Thoracic aorta (tissue), 2 donors: Measurements from ENCODE around the gene SAA1. TPM values are rescaled to one million over a fixed set of nuclear protein-coding genes. Genes with fewer than 3 reads are reported as not detected.
A peak's percentile ranks its signal among the peaks of the same experiment; 100 is the strongest.

Experiments
- ATAC-seq: fragments of 150-250 bp; one replicate; pipeline ENCODE4 v1.8.0; 2017; ENCODE audit warnings: low read depth; ENCODE audit not compliant: insufficient number of reproducible peaks, low FRiP score
- DNase-seq: peaks from one replicate; pipeline ENCODE4 v3.0.0-alpha.2; 2020; ENCODE audit warnings: low spot score
- H3K27ac ChIP-seq, 2 donors: fragments of 200-600 bp; sonication (generic); 1 replicate in 1 of 2; 2 replicates in 1 of 2; pipeline ENCODE4 v1.5.1; 2016; ENCODE audit warnings: mild to moderate bottlenecking in 2 of 2, moderate library complexity in 2 of 2
- H3K27me3 ChIP-seq: fragments of 200-600 bp; sonication (generic); replicated peaks from 2 replicates; pipeline ENCODE4 v1.6.0; 2016; ENCODE audit warnings: mild to moderate bottlenecking; ENCODE audit not compliant: insufficient read depth
- H3K36me3 ChIP-seq: fragments of 200-600 bp; sonication (generic); one replicate; pipeline ENCODE4 v1.5.1; 2016
- H3K4me1 ChIP-seq, 2 donors: fragments of 200-600 bp; sonication (generic); 1 replicate in 1 of 2; 2 replicates in 1 of 2; pipeline versions ENCODE4 v1.5.1 to v1.6.0; 2016; ENCODE audit warnings: low read depth in 2 of 2, mild to moderate bottlenecking in 1 of 2; ENCODE audit not compliant: control insufficient read depth in 1 of 2
- H3K4me3 ChIP-seq: fragments of 200-600 bp; sonication (generic); 2 replicates; pipeline ENCODE4 v1.5.1; 2016; ENCODE audit warnings: mild to moderate bottlenecking
- H3K9me3 ChIP-seq: fragments of 200-600 bp; sonication (generic); 2 replicates; pipeline ENCODE4 v1.5.1; 2016
- total RNA-seq, 2 donors: library from RNA; depleted of rRNA; stranded (reverse); fragments of >200 nt; gene quantifications; one replicate each; pipeline versions ENCODE4 v1.1.0 to v1.2.3, GENCODE V29; 2016
- TF ChIP-seq, protein P1 (sequence below): fragments of 200-600 bp; sonication (generic); IDR thresholded peaks from one replicate; pipeline ENCODE4 v1.5.1; 2019; ENCODE audit warnings: antibody characterized with exemption

Gene SAA1
- total RNA-seq, 2 donors from 2014 or later: 6.5 to 18.9 TPM

DNA sequence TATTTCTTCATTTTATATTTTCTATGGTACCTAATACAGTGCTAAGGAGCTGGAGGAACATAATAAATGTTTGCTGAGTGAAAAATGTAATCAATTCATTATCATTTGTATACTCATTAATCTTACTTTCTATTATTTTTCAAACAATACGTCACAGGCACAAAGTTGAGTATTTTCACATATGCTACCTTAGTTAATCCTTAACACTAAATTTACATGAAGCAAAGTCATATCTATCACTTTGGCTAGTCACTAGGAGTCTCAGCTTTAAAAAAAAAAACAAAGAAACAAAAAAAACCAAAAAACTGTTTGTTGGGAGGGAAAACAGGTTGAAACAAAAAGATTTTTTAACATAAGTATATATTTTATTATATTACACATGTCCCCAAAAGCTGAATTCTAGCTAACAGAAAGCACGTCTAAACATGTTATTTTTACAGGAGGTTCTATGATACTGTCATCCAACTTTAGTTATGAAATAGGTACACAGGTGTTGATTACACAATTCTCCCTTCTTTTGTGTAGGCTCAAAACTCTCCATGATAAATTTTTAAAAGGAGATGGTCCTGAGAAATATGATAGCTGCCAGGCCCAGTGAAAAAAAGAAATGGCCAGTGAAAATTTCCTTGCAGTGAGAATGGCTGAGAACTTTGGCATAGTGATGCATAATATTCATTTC lies 41.5 kb downstream of the SAA1 start:
- DNase-seq (no peak), ATAC-seq (no peak)
- no peak overlapping the region for H3K27ac ChIP-seq
- H3K36me3 ChIP-seq: peaks cover 16% of the 10 kb centered on the region
- peaks cover 12 to 16% of the 10 kb centered on the region in 2 donors for H3K4me1 ChIP-seq
- H3K4me3 ChIP-seq: no peak overlapping the region
- H3K27me3 ChIP-seq: no peaks in the 10 kb centered on the region
- H3K9me3 ChIP-seq: no peaks in the 10 kb centered on the region
- TF ChIP-seq, protein P1, sequence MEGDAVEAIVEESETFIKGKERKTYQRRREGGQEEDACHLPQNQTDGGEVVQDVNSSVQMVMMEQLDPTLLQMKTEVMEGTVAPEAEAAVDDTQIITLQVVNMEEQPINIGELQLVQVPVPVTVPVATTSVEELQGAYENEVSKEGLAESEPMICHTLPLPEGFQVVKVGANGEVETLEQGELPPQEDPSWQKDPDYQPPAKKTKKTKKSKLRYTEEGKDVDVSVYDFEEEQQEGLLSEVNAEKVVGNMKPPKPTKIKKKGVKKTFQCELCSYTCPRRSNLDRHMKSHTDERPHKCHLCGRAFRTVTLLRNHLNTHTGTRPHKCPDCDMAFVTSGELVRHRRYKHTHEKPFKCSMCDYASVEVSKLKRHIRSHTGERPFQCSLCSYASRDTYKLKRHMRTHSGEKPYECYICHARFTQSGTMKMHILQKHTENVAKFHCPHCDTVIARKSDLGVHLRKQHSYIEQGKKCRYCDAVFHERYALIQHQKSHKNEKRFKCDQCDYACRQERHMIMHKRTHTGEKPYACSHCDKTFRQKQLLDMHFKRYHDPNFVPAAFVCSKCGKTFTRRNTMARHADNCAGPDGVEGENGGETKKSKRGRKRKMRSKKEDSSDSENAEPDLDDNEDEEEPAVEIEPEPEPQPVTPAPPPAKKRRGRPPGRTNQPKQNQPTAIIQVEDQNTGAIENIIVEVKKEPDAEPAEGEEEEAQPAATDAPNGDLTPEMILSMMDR: no peak

DNA sequence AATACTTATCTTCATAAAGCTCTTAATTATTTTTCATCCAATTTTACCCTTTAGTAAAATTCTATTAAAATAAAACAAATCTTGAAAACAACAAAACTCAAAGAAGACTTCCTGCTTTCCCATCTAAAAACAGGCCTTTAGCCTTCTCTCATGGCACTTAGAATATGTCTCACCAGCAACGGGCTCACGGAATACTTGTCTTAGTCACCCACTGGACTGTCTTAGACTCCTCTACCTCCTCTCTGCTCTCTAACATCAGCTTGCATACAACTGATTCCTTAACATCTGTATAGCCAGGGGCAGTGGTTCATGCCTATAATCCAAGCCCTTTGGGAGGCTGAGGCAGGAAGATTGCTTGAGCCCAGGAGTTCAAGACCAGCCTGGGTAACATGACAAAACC lies 42.2 kb downstream of the SAA1 start:
- no peaks in the 10 kb centered on the region for H3K9me3 ChIP-seq
- TF ChIP-seq, protein P1: no peak
- peaks cover 16% of the 10 kb centered on the region for H3K36me3 ChIP-seq
- H3K27ac ChIP-seq: peak overlapping the region; percentile 16 to 22
- H3K27me3 ChIP-seq: no peaks in the 10 kb centered on the region
- no peak overlapping the region for H3K4me3 ChIP-seq
- H3K4me1 ChIP-seq: peaks cover 19 to 20% of the 10 kb centered on the region in 2 donors
- no peak for ATAC-seq
- DNase-seq: no peak

DNA sequence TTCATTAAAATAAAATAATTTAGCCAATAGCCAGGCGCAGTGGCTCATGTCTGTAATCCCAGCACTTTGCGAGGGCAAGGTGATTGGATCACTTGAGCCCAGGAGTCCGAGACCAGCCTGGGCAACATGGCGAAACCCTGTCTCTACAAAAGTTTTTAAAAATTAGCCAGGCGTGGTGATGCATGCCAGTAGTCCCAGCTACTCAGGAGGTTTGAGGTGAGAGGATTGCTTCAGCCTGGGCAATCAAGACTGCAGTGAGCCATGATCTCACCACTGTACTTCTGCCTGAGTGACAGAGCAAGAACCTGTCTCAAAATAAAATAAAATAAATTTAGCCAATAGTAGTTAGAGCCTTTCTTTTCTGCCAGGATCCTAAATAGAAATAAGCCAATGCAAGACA lies 43.6 kb downstream of the SAA1 start:
- Histone ChIP-seq H3K27me3 (no peaks in the 10 kb centered on the region), H3K4me3 (no peak overlapping the region), H3K4me1 (peaks cover 32 to 35% of the 10 kb centered on the region in 2 donors), H3K27ac (peak overlapping the region in 1 of 2 donors; percentile 87), H3K36me3 (peaks cover 15% of the 10 kb centered on the region), H3K9me3 (no peaks in the 10 kb centered on the region)
- TF ChIP-seq, protein P1: no peak
- no peak for DNase-seq
- ATAC-seq: no peak

DNA sequence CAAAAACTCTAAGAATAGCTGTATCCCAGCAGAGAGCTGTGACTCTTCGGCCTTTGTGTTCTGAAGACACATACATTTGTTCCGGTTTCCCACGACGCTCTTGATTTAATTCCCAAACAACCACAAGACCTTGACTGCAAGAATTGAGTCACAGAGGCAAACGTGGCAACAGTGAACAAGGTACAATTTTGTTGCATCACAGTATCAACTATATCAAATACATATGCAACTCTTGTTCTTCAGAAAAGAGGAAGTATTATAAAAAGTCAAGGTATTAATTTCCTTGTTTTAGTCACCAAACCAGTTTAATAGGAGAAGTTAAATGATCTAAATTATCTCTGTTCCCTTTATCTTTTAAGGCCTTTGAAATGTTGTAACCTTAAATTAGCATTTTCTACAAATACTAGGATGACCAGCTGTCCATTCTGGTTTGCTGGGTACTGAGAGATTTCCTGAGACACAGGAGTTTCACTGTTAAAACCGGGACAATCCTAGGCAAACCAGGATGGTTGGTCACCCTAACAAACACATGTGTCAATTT lies 44.8 kb downstream of the SAA1 start:
- TF ChIP-seq, protein P1: no peak
- Histone ChIP-seq H3K9me3 (no peaks in the 10 kb centered on the region), H3K36me3 (peaks cover 10% of the 10 kb centered on the region), H3K4me1 (peaks cover 44 to 45% of the 10 kb centered on the region in 2 donors), H3K27me3 (no peaks in the 10 kb centered on the region), H3K27ac (peak overlapping the region; percentile 87 to 90), H3K4me3 (no peak overlapping the region)
- DNase-seq: no peak
- no peak for ATAC-seq

DNA sequence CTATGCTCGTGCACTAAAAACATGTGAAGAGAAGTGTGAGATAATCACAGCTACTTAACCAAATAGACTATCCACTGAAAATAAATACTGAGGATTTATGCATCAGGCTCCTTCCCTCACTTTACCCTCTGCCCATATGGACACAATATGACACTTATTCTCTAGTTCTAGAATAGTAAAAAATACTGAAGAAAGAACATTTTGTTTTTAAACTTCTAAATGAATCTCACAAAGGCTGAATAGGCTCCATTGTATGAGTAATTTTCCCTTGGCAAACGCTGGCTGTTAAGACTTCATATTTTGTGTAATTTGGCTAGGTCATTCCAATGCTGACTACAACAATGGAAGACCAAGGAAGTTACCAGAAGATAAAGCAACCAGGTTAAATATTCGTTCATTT lies 45.9 kb downstream of the SAA1 start:
- TF ChIP-seq, protein P1: no peak
- DNase-seq: no peak
- Histone ChIP-seq H3K4me3 (peak overlapping the region; percentile 50), H3K27me3 (no peaks in the 10 kb centered on the region), H3K27ac (peak overlapping the region; percentile 87 to 90), H3K9me3 (no peaks in the 10 kb centered on the region), H3K4me1 (peaks cover 44 to 45% of the 10 kb centered on the region in 2 donors), H3K36me3 (peaks cover 10% of the 10 kb centered on the region)
- ATAC-seq: peak; percentile 66
